GM18907 (cell line): Measurements from ENCODE around the gene NPIPA2.
"Not testable (repeated sequence)": the region's sequence is repeated elsewhere in the genome, so short reads cannot be mapped to it uniquely, and the experiment has no call there.

Experiments used
- ATAC-seq: cut with Tn5 transposase; IDR thresholded peaks from one replicate; pipeline ENCODE4 v1.9.1; 2021; ENCODE audit warnings: mild to moderate bottlenecking, moderate library complexity; ENCODE audit not compliant: unreplicated experiment

Gene NPIPA2

GRCh38 chr16:14742273-14743128 lies at the start of gene NPIPA2:
TSS of gene NPIPA2 (plus strand) at chr16:14742533. CDS start at chr16:14748066, 5,533 bp downstream.
- peak; percentile 98 for ATAC-seq

DNA sequence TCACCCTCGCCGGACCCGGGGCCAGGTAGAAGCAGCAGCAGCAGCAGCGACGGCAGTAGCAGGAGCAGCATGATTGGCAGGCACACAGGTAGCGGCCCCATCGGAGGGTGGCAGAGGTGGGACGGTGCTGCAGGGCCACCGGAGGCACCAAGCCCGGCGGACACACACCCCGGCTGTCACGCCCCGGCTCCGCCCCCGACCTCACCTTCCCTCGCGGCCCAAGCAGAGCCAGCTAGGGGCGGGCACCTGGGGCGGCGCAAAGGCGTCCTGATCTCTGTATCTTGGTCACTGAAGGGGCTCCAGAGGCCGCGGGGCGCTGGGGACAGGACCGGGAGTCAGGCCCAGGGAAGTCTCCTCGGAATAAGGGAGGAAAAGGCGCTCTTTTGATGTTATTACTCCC lies 48.2 kb upstream of the NPIPA2 start, which contains the start of gene PLA2G10:
PLA2G10 (minus strand) TSS at position 180 of the 400 bp plus-strand sequence; CDS start at position 101, 79 bp downstream.
- not testable (repeated sequence) for ATAC-seq

DNA sequence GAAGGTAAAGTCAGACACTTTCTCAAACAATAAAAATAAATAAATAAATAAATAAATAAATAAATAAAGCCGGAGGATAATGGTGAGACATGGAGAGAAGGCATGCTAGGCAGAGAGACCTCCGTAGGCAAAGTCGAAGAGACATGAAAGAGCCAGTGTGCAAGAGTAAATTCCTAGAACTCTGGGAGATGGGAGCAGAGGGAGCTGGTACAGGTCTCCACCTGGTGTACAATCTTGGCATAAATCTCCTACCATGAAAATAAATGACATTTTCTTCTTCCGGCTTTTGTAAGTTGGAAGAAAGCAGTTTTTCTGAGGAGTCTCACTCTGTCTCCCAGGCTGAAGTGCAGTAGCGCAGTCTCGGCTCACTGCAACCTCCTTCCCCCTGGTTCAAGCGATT lies 40.5 kb upstream of the NPIPA2 start:
- ATAC-seq: not testable (repeated sequence)

- not testable (repeated sequence) for ATAC-seq
These were observed 39.7 kb upstream of the NPIPA2 start for GRCh38 chr16:14702672-14703071.

DNA sequence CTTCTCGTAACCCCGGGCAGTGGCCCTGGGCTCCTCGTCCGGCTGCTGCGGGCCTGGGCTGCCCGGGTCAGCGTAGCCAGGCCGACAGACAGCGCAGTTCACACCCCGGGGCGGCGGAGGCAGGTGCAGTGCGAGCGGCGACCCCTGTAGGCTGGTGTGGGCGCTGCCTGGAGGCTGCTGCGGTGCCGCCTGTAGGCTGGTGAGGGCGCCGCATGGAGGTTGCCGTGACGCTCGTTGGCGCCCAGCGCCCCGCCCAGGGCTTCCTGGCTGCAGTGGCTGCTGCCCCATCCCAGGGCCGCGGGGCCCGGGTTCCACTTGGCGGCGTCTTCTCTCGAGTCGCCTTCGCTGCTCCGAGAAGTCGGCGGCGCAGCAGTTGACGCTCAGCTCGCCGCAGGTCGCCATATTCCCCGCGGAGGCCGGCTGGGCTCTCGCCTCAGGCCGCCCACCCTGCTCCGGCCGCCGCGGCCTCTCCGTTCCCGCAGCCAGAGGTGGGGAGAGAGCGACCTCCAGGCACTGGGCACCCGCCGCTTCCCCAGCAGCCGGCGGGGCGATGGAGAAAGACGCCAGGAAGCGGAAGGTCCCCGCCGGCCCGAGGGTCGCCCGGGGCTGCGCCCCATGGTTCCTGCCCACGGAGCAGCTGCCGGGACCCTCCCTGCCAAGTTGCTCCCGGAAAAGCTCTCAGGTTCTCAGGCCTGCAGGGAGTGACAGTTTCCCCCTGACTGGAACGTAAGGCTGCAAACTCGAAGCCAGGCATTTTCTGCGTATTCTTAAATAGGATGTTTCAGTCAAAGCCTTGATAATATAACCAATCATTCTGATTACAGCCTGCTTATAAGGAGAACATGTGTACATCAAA lies 38.9 kb upstream of the NPIPA2 start, which contains the start of gene NPIPA3:
NPIPA3 (plus strand) TSS at position 256 of the 856 bp plus-strand sequence. CDS start 5,533 bp downstream, outside the sequence.
- ATAC-seq: peak; percentile 99

GRCh38 chr16:14733233-14733632 lies 9.1 kb upstream of the NPIPA2 start:
- ATAC-seq: not testable (repeated sequence)

DNA sequence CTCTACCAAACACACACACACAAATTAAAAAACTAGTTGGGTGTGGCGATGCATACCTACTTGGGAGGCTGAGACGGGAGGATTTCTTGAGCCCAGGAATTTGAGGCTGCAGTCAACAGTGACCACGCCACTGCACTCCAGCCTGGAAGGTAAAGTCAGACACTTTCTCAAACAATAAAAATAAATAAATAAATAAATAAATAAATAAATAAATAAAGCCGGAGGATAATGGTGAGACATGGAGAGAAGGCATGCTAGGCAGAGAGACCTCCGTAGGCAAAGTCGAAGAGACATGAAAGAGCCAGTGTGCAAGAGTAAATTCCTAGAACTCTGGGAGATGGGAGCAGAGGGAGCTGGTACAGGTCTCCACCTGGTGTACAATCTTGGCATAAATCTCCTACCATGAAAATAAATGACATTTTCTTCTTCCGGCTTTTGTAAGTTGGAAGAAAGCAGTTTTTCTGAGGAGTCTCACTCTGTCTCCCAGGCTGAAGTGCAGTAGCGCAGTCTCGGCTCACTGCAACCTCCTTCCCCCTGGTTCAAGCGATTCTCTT lies 1.4 kb upstream of the NPIPA2 start:
- not testable (repeated sequence) for ATAC-seq

DNA sequence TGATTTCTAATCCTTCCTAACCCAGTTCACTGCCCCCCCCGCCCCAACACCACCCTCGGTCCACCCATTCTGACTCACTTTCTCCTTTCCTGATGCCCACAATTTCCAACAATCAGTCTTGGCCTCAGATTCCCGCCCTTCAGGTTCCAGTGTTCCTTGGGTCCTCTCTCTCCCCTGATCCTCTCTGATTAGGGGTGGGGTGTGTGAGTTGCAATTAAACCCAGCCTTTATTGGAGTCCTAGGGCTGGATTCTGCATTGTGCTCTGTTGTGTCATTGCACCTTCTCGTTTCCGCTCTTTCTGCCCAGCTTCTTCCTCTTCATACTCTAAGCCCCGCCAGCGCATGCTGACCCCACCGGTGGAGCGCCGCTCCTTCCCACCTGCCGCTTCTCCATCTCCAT lies 539 bp upstream of the NPIPA2 start:
- not testable (repeated sequence) for ATAC-seq

- not testable (repeated sequence) for ATAC-seq
These were observed 31.3 kb downstream of the NPIPA2 start for GRCh38 chr16:14773654-14774053.

GRCh38 chr16:14775624-14776023 lies 33.3 kb downstream of the NPIPA2 start:
- ATAC-seq: not testable (repeated sequence)

DNA sequence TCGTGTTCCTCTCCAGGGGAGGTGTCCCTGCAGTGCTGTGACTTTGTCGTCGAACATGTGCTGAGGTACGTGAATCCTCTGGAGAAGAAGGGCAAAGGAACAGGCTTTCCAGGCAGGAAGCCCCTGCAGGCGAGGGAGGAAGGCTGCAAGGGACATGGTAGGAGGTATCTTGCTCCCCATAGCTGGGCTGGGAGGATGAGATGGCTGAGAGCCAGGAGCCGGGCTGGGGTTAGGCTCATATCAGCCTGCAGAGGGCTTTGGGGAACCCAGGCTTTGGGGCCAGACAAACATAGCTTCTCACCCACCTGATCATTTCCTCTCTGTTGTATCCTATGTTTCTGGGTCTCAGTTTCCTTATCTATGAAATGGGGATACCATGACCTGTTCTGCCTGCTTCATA lies 34.4 kb downstream of the NPIPA2 start:
- not testable (repeated sequence) for ATAC-seq

DNA sequence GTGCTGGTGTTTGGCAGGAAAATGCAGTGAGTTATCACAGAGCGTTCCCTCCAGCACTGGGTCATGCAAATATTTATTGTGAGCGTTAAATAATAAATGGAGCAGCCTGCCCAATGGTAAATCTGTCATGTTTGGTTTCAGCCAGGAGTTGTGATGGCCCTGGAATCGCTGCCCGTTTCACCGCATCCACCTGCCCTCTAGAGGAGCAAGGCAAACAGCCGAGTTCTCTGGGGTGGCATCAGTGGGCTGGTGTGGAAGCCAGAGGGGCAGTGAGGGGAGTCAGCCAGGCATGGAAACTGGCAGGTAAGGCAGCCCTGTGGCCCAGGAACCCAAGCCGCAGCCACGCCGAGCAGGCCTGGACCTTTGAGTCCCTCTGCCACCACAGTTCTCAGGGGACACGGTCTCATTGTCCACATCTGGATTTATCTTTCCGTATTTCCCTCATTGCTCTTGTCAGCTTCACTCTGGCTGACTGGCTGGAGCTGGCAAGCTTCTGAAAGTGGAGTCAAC lies 37.1 kb downstream of the NPIPA2 start:
- ATAC-seq: not testable (repeated sequence)

DNA sequence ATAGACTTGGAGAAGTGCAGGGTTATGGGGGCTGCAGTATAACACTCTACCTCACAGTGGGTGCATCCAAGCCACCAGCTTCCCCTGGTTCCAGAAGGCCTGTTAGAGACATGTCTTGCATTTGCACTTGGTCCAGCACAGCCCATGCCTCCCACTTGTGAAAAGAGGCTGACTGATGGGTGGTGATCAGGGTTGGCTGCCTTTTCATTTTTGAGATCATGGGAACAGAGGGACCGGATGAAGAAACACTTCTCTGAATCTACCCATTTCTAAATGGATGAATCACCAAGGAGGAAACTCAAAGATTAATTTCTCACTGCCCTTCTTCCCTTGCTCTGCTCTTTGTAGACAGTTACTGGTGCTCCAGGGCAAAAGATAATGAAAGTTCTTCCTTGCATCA lies 43.8 kb downstream of the NPIPA2 start:
- ATAC-seq: not testable (repeated sequence)

GRCh38 chr16:14789577-14789976 lies 47.2 kb downstream of the NPIPA2 start:
- not testable (repeated sequence) for ATAC-seq

DNA sequence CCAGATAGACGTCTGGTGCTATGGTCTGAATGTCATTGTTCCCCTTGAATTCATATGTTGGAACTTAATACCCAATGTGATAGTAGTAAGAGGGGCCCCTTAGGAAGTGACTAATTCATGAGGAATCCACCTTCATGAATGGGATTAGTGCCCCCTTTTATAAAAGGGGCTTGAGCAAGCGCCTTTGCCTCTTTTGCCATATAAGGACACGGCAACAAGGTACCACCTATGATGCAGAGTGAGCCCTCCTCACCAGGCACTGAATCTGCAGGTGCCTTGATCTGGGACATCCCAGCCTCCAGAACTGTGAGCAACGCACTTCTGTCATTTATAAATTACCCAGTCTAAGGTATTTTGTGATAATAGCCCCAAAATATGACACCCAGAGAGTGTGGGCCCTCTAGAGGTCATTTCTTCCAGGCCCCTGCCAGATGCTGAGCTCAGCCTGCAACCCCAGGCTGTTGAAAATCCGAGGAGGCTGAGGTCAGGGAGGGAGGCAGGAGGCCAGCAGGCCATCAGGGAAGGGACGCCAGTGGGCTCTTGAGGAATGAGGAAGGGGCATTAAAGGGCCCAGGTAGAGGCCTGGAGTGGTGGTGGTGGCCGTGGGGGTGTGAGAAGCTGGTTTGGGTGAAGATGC lies 48.1 kb downstream of the NPIPA2 start:
- not testable (repeated sequence) for ATAC-seq

DNA sequence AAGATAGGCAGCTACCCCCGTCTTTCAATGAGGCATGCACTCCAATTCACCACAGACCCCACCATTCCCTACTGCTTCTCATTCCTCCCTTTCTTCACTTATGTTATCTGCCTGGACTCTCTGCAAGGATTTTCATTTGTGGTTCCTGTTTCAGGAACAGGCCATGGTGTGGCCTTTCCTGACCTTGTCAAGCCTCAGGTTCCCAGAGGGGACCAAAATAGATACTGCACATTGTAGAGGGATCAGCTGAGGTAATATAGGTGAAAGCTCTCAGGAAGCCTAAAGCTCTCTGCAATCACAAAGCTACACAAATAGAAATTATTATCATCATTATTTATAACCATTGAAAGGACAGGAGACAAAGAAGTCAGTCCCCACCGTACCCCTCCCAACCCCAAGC lies 50.6 kb downstream of the NPIPA2 start:
- ATAC-seq: not testable (repeated sequence)

GRCh38 chr16:14797558-14797957 lies 55.2 kb downstream of the NPIPA2 start:
- not testable (repeated sequence) for ATAC-seq

DNA sequence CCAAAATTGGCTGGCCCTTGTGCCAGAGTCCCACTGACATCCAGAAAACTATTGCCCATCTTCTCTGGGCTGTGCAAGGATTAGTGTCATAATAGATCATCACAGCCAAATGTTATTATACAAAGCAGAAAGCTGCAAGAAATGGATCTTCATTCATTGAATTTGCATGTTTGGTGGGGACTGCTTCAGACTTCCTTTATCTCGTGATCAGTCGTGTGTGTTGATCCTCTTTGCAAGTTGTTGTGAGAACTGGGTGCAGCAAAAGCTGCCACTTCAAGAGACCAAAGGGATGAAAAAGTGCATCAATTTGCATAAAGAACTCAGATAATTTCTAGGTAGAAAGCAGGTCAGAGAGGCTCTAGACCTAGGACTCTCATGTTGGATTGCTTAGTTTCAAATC lies 61.2 kb downstream of the NPIPA2 start:
- ATAC-seq: not testable (repeated sequence)

GRCh38 chr16:14807184-14807678 lies 64.9 kb downstream of the NPIPA2 start:
- ATAC-seq: not testable (repeated sequence)

GRCh38 chr16:14813890-14814289 lies 71.6 kb downstream of the NPIPA2 start:
- not testable (repeated sequence) for ATAC-seq
